AG04449 (cell line): ENCODE results near the gene PCBP2.

ENCODE experiments used
- CTCF ChIA-PET: fragments of 350-600 bp; formaldehyde crosslinking; extraction: SDS; loops from one replicate; lab custom pipeline; 2021; ENCODE audit warnings: antibody characterized with exemption; lab: Yijun Ruan, JAX
- POLR2A ChIA-PET: fragments of 400-600, 350-600 bp; formaldehyde crosslinking; extraction: SDS; loops from one replicate; lab custom pipeline; 2020; ENCODE audit warnings: antibody characterized with exemption, inconsistent platforms; lab: Yijun Ruan, JAX
- DNase-seq: peaks from one replicate; pipeline ENCODE4 v3.0.0-alpha.2; 2010; ENCODE audit warnings: low read depth, low spot score
- H3K4me3 ChIP-seq: 2 replicates; pipeline ENCODE4 v1.5.1; 2011; ENCODE audit warnings: low read depth, mild to moderate bottlenecking, control low read depth, low read length
- TF ChIP-seq, protein P1 (sequence below): IDR thresholded peaks from one replicate; pipeline ENCODE4 v1.5.1; 2011; ENCODE audit warnings: mild to moderate bottlenecking, moderate library complexity, low read length, control low read depth, inconsistent platforms; ENCODE audit not compliant: insufficient read depth; ENCODE audit errors: missing control alignments

The PCBP2 gene

DNA sequence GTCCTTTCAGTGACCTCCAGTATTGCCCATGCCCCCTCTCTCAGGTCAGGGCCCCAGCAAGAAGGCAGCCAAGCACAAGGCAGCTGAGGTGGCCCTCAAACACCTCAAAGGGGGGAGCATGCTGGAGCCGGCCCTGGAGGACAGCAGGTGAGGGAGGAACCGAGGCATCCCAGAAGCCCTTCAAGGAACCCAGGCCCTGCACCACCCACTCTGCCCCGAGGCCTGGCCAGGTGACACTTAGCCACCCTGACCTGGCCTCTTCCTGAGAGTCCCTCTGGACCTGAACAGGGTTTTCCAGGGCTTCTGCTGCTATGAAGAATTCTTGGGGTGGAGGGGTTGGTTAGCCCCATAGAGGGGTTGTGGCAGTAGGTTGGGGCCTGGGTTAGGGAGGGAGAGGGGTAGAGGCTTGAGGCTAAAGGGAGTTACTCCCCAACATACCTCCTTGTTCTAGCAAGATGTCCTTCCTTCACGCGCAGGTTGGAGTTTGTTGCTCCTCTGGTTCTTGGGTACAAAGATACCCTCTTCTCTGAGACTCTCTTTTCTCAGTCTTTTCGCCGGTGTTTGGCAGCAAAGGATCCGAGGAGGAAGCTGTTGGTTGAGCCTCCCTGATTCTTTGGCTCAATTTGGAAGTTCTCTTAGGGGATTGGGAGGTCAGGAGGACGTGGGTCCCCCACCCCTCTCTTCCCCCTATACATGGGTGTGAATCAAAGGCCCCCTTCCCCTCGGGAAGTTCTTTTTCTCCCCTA lies 51.3 kb downstream of the PCBP2 start:
- ChIA-PET CTCF (interaction anchor here (1.2 to 12.0 kb wide), 7 partner anchors 16 to 180 kb away, joined by 3 to 135 read pairs (median 99); partner anchors contain the start of gene AAAS), POLR2A (no interaction called here)
- no peak for DNase-seq
- TF ChIP-seq, protein P1, sequence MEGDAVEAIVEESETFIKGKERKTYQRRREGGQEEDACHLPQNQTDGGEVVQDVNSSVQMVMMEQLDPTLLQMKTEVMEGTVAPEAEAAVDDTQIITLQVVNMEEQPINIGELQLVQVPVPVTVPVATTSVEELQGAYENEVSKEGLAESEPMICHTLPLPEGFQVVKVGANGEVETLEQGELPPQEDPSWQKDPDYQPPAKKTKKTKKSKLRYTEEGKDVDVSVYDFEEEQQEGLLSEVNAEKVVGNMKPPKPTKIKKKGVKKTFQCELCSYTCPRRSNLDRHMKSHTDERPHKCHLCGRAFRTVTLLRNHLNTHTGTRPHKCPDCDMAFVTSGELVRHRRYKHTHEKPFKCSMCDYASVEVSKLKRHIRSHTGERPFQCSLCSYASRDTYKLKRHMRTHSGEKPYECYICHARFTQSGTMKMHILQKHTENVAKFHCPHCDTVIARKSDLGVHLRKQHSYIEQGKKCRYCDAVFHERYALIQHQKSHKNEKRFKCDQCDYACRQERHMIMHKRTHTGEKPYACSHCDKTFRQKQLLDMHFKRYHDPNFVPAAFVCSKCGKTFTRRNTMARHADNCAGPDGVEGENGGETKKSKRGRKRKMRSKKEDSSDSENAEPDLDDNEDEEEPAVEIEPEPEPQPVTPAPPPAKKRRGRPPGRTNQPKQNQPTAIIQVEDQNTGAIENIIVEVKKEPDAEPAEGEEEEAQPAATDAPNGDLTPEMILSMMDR, result no peak
- no peak overlapping the region for H3K4me3 ChIP-seq

DNA sequence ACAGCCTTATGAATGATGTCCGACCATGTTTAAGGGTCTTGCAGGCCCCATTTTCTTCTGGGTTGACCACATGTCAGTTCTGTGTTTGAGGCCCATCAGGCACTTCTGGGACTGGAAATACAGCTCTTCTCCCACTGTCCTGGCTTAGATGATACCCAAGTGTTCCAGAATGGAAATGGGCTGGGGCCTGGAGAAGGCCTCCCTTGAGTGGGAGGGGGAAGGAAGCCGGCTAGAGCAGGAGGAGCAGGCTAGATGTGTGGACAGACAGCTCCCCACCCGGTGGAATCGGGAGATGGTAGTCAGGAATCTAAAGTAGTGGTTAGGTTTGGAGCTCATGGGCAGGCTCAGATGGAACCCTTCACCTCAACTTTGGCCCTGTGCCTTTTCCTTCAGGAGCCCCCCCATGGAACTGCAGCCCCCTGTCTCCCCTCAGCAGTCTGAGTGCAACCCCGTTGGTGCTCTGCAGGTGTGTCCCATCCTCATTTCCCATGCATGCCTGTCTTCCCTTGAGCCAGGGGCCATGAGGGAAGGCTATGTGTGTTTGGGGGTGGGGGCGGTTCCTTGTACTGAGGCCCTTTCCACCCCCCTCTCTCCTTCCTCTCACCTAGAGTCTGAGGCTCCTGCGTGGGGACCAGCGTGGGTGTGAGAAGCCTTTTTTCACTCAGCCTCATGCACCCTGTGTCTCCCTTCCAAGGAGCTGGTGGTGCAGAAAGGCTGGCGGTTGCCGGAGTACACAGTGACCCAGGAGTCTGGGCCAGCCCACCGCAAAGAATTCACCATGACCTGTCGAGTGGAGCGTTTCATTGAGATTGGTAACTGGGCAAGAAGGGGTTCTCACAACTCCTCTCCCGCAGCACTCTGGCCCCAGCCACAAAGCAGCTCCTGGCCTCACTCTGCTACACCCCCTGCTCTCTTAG lies 52.4 kb downstream of the PCBP2 start:
- H3K4me3 ChIP-seq, result no peak overlapping the region
- CTCF ChIA-PET, result interaction anchor here (1.2 to 12.0 kb wide), 7 partner anchors 15 to 181 kb away, joined by 3 to 135 read pairs (median 99); partner anchors contain the start of gene AAAS
- TF ChIP-seq, protein P1, result no peak
- DNase-seq, result no peak
- POLR2A ChIA-PET, result no interaction called here

DNA sequence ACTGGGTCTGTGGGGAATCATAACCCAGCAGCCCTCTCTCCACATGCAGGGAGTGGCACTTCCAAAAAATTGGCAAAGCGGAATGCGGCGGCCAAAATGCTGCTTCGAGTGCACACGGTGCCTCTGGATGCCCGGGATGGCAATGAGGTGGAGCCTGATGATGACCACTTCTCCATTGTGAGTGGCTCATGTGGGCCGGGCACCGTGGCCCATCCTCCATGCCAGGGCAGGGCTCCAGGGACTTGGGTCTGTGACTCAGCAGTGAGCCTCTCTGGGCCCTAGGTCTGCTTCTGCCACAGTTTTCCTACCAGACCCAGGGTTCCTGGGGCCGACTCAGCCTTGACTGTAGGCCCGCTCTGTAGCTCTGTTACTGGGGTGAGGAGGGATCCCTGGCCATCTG lies 53.2 kb downstream of the PCBP2 start:
- POLR2A ChIA-PET, result no interaction called here
- H3K4me3 ChIP-seq, result no peak overlapping the region
- TF ChIP-seq, protein P1, result no peak
- CTCF ChIA-PET, result interaction anchor here (1.3 to 12.0 kb wide), 6 partner anchors 14 to 182 kb away, joined by 3 to 135 read pairs (median 106); partner anchors contain the start of gene AAAS
- DNase-seq, result no peak

DNA sequence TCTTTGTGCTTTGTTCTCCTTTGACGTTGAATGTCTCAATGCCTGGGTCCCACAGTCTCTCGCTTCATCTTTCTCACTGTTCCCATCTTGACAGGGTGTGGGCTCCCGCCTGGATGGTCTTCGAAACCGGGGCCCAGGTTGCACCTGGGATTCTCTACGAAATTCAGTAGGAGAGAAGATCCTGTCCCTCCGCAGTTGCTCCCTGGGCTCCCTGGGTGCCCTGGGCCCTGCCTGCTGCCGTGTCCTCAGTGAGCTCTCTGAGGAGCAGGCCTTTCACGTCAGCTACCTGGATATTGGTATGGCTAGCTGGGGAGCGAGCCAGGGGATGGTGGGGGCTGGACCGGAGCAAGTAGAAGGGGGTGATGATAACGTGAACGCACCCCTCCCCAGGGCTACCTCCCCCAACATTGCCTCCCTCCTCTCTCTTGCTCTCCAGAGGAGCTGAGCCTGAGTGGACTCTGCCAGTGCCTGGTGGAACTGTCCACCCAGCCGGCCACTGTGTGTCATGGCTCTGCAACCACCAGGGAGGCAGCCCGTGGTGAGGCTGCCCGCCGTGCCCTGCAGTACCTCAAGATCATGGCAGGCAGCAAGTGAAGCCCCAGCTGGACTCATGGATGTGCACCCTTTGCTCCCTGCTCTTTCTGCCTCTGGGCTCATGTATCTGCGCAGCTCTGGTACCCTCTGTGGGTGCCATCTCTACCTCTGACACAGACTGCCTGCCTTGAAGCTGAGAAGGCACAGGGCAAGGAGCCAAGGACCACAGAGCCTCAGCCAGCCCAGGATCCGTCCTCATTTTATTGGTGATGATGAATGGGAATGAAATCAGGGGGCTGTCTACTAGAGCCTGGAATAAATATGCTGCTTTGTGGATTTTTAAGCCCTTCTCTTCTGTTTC lies 53.9 kb downstream of the PCBP2 start:
- CTCF ChIA-PET, result interaction anchor here (0.9 to 12.0 kb wide), 8 partner anchors 12 to 183 kb away, joined by 3 to 135 read pairs (median 66); partner anchors contain the start of genes AAAS and AMHR2
- TF ChIP-seq, protein P1, result no peak
- H3K4me3 ChIP-seq, result no peak overlapping the region
- POLR2A ChIA-PET, result interaction anchor here (1.1 kb wide), 1 partner anchor 24 kb away, joined by 6 read pairs; no protein-coding TSS in a partner anchor
- no peak for DNase-seq

DNA sequence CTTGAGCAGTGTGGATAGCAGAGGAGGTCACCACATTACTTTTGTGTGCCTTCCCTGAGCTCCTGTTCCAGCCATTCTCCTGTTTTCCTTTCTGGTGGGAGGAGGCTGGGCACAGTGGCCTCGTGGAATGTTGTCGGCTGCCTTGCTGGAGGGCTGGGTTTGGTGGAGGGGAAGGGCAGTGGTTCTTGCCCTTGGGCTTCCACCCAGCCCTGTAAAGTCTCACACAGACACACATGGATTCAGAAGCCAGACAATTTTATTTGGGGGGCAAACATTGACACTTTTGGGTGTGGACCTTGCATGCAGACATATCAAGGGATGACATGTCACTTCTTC lies 54.5 kb downstream of the PCBP2 start:
- POLR2A ChIA-PET, result interaction anchor here (1.1 kb wide), 1 partner anchor 24 kb away, joined by 6 read pairs; no protein-coding TSS in a partner anchor
- H3K4me3 ChIP-seq, result no peak overlapping the region
- no peak for DNase-seq
- CTCF ChIA-PET, result interaction anchor here (0.9 to 12.0 kb wide), 8 partner anchors 12 to 183 kb away, joined by 3 to 135 read pairs (median 66); partner anchors contain the start of genes AAAS and AMHR2
- TF ChIP-seq, protein P1, result no peak
